ENCODE measurements around the gene SFMBT2.

Gene SFMBT2

DNA sequence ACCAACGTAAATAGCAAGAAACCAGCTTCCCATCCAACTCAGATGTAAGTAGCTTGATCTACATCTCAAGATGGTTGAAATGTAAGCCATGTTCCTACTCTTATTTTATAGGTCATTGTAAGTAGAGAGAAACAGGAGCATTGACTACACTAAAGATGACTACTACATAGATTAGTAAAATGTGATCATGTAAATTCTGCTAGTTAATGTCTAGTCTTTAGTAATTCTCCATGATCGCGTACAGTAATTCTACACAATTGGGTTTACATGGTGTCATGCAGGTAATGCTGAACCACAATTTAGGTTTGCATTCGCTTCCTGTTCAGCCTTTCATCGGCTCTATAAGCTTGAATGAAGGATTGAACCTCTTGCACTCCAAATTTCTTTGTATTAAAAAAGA is 14.9 kb upstream of the SFMBT2 start:
- no peak for DNase-seq (ENCODE audit: low read depth)

DNA sequence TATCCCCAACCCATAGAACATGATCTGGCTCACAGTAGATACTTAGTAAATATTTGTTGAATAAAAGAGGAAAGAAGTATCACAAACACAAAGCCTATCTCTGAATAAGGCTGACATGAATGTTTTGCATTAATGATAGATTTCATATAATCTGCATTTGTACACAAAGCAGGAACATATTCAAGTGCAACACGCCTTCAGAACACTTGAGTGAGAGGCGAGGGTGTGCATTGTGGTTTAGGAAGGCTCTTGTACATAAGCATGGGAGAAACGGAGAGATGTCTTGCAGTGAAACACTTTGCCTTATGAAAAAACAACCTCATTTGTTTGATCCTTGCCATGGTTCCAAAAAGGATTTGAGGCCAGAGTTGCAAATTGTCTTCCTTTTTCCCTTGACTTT is 14.1 kb upstream of the SFMBT2 start:
- no peak for DNase-seq (ENCODE audit: low read depth)

DNA sequence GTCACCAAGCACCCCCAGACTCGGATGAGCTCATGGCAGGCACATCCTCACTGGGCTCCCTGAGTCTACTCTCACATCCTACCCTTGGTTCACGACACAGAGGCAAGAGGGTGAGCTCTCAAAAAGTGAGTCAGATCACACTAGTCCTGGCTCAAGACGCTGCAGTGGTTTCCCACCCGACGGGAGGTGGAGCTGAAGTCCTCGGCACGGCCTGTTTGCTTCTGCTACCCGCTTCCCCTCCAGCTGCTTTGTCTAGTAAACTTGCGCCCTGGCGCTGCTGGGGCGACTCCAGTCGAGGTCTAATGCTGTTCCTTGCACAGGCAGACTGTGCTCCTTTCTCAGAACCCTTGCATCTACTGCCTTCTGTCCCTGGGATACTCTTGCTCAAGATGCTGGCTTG is 13.5 kb upstream of the SFMBT2 start:
- no peak for DNase-seq (ENCODE audit: low read depth)

DNA sequence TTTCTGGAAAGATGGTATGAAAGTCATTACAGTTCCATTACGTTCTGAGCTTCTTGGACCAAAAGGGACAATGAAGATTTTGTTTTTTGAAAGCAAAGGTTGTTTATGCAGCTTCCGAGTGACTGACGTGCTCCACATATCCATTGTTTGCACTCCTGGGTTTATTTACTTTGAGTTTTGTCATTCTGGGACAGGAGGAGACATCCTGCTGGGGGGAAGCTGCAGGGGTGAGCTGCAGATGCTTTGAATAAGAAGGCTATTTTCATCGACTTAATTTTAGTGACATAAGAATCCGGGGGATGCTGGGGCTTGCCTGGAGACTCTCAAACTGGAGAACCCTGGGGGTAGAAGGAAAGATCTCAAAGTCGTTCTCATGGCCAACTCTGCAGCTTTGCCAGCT is 12.7 kb upstream of the SFMBT2 start:
- DNase-seq (ENCODE audit: low read depth): no peak

DNA sequence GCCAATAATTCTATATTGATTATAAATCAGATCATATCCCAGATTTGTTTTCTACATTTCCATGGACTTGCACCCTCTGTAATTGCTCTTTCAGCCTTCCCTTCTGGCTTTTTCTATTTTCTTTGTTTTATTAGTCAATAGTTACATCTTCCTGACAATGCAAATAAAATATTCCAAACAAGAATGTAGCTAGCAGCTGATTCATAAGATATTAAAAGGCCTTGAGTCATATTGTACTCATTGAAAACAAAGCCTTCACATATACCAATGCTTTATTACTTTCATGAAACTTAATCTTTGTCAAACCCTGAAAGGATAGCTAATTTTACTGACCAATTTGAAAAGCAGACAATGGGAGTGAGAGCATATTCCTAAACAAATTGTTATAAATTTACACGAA is 10.7 kb upstream of the SFMBT2 start:
- DNase-seq (ENCODE audit: low read depth): no peak

DNA sequence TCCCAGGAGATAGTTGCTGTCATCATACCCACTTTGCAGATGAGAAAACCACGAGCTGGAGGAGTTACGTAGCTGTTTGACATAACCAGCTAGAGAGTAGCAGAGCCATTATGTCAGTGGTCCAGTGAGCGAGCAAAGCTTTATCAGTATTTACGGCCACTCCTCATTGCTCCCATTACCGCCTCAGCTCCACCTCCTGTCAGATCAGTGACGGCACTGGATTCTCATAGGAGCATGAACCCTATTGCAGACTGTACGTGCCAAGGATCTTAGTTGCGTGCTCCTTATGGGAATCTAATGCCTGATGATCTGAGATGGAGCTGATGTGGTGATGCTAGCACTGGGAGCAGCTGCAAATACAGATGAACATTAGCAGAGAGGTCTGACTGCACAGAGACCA is 9.2 kb upstream of the SFMBT2 start:
- no peak for DNase-seq (ENCODE audit: low read depth)

DNA sequence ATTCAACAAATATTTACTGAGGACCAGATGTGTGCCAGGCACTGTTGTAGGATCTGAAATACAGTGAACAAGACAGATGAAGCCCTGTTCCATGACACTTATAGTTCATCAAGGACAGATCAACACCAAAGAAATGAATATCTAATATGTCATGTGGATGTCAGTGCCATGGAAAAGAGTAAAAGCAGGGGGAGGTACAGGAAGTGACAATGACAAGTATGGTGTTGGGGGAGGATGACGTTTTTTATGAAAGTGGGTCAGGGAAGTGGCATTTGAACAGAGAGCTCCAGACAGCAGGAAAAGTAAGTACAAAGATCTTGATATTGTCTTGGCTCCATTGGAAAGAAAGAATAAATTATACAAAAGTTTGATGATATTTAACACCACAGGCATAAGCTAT is 7.0 kb upstream of the SFMBT2 start:
- DNase-seq (ENCODE audit: low read depth): no peak

DNA sequence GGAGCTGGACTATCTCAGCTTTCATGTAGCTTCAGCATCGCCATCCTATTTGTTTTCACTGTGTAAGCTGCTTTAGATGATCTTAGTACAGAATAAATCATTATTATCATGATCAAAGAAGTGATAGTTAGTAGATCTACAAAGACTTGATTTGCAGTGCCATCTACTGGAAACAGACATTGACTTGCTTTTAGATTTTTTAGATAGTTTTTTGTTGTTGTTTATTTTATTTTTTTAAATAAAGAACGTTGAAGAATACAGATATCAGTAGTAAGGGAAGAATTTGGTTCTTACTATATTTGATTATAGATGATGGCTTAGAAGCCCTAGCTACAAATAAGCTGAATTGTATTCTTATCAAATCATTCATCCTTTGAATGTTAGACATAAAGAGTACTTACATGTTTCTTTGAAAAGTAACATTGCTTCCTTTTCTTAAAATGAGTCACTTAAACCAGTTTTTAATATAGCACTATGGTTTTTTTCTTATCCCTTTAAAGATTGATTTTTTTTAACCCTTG is 6.3 kb upstream of the SFMBT2 start:
- no peak for DNase-seq (ENCODE audit: low read depth)

DNA sequence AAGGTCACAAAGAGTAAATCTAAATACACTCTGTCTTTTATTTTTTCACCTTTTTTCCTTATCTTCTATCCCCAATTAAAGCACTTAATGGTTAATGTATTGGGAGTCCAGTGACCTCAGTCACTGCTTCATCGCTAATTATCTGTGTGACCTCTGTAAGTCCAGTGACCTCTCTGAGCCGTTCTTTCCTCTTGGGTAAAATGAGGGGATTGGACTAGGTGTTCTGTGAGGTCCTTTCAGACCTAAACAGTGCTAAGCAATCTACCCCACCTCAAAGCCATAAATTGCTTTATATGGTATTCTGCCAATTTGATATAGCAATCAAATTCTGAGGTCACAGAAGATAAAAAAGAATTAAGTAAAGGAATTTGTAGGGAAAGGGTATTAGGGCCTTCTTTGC is 3.9 kb upstream of the SFMBT2 start:
- no peak for DNase-seq (ENCODE audit: low read depth)

DNA sequence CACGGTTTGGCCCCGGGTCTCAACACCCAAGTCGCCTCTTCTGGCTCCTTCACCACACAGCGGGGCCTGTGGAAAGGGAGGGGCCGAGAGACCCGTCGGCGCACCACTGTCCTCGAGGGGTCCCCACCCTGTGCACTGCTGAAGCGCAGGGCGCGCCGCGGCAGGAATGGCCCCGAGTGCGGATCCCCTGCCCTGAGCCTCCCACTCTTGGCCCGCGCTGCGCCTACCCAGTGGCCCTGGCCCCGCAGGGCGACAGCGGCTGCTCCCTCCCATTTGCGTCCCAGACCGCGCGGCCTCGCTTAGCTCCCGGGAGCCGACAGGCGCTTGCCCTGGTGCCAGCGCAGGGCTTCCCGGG is 2.1 kb upstream of the SFMBT2 start:
- DNase-seq (ENCODE audit: low read depth): no peak

DNA sequence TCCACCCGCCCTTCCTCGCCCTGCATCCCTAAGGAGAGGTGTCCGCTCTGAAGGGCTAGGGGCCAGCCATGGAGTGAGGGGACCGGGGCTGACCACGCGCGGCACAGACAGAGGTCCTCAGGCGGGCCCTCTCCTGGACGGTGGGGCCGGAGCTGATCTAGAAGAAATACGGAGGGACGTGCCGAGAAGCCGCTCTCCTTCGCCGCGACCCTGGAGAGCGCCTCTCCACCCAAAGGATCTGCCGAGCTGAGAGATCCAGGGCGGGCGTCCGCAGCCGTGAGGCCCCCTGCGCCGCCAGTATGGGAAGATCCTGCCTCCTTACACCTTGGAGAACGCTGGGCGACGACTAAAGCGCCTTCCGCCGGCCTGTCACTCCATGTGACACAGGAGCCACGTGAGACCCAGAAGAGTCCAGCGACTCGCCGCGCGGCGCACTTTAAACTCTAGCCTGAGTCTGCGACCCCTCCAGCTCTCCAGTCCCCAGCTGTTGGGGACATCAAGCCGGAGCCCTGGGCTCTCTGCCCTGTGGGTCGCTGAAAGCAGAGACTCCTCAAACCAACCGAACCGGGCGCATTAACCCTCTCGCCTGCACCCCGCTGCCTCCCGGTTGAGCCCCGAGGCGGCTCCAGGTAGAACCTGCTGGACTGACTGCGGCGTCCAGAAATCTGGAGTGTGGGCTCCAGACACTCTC is 1.5 kb upstream of the SFMBT2 start:
- no peak for DNase-seq (ENCODE audit: low read depth)

DNA sequence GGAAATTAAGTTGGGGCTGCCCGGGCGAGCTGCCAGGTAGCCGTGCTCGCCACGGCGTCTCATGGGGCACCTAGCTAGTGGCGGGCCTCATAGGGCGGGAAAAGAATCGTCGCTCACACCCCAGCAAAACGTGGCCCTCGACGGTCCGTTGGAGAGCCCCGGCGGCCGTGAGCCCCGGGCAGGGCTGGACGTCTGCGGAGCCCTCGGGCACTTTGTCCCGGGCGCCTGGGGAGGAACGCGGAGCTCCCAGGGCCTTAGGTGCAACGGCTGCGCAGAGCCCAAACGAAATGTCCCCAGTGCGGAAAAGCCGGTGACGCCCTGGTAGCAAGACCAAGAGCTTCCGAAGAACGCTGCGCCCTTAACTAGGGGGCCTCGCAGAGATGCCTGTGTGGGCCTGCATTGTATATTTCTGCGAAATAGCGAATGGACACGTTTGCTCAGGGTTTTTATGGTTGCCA is 866 bp upstream of the SFMBT2 start:
- DNase-seq (ENCODE audit: low read depth): no peak

DNA sequence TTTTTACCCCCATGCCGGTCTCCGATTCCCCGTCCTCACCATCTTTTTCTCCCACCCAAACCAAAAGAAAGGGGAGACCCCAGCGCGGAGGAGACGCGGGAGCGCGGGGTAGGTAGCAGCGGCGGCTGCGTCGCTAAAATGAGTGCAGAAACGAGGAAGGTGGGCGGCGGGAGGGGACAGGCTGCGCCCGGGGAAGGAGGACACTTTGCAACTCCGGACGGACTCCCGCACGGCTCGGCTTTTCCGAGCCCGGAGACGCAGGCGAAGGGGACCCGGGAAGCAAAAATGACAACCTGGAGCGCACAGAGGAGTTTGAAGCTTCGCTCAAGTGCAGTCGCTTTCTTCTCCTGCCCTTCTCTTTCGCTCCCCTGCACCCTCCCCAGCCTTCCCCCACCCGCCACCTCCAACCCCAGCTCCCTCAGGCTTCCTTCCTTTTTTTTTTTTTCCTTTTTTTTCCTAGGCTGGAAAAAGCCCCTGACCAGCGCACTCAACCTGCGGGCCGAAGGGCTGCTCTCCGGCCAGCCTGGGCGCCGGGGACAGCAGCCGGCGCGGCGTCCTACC is 453 bp downstream of the SFMBT2 start:
- no peak for DNase-seq (ENCODE audit: low read depth)

DNA sequence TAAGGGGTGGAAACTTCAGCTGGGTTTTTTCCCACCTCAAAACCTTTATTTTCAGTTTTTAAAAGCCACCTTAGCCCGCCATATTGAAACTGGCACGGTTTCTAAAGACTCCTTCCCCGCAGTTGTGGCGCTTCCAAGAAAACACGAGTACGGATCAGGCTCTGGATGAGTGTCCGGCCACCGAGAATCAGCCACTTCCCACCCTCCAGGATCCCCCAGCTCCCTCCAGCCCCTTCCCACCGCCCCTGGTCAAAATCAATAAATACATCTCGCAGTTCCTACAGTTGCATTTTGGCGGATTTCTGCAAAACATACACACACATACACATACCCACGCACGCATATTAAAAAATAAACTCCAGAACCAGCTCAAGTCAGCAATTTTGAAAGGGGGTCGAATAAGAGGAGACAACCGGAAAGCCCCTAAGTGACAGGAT is 1.1 kb downstream of the SFMBT2 start:
- DNase-seq (ENCODE audit: low read depth): no peak

DNA sequence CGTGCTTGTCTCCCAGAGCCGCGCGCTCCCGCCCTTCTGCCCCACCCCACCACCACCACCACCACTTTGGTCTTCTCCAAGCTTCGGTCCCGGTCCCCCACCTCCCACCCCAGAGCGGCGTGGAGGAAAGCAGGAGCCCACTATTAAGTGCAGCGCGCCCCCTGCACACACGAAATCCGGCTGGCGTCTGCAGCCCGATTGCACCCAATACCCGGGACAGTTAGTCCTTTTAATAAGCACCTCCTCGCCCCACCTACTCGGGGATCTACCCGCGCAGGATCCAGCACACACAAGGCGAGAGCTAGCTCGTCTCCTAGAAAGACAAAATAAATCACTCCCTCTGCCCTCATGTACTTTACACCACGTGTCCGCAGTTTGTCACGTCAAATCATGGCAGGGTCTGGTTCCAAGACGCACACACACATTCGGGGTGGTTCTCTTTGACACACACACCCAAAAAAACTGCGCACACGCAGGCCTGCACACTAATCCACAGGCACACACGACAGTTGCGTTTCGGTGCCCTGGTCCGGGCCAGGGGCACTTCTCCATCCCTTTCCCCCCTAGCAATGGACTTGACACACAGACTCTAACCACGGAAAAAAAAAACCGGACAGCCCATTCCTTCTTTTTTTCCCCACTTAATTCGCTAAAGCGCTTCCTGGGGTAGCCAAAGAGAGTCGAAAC is 1.6 kb downstream of the SFMBT2 start:
- no peak for DNase-seq (ENCODE audit: low read depth)

DNA sequence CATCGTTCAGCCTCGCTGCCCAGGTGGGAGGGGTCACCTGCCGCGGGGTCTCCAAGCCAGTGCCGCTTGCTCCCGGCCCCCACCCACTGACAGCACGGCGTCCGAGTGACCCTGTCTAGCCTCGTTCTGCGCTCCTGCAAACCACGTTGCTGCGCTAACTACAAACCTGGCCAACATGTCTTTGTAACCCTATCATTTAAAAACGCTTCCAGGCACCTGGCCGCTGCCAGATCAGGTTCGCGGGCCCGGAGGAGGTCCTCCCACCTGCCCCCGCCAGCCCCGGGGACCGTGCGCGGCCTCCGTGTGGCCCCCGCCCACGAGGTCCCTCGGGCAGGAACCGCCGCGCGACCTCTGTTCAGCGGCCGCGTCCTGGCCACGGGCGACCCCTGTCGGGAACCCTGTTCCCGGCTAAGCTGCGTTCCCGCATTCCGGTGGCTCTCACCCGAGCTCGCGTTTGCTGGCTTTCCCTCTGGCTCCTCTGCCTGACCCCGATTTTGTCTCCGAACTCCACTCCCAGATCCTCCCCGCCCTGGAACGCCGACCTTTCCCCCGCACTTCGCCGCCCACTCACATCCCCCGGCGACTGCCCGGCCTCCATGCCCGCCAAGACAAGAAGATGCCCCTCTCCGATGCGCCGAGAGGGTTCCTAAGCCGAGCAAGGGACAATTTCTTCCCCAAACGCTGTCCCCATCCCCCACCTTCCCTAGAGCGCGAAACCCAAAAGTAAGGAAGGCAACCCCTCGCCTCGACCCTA is 2.4 kb downstream of the SFMBT2 start:
- no peak for DNase-seq (ENCODE audit: low read depth)

DNA sequence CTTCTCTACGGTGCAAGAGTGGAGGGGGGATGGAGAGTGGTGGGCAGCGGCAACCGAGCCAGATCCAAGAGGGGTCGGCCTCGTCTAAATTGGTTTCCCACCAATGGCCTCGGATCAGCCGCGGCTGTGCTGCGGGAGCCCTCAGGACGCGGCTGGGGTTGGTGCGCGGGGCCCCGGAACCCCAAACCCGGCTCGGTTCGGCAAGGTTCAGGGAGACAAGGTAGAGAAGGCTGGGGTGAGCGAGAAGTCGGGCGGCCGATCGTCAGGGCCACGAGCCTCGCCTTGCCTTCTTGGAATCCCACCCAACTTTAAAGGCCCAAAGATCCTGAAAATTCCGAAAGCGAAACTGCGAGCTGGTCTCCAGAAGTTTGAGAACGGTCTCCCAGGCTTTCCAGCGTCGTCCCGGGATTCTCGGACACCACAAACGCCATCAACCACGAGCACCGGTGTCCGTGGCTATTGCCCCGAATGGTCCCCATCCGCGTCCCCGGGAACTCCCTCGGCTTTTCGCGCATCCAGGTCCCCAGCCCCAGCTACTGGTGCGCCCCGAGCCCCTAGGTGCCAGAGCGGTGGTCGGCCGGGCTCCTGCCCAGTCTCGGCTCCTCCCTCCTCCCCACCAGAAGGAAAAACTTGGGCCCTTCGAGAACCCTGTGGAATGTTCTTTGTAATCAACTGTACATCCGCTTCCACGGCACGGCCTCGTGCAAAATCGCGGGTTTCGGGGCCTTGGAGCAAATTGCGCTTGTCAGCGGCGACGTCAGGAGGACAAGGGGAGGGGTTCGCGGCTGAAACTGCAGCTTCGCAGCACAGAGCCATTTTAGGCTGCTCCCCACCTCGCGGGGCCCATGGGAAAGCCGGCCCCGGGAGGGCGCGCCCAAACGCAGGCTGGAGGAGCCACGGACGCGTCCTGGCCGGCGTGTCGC is 3.2 kb downstream of the SFMBT2 start:
- DNase-seq (ENCODE audit: low read depth): no peak

DNA sequence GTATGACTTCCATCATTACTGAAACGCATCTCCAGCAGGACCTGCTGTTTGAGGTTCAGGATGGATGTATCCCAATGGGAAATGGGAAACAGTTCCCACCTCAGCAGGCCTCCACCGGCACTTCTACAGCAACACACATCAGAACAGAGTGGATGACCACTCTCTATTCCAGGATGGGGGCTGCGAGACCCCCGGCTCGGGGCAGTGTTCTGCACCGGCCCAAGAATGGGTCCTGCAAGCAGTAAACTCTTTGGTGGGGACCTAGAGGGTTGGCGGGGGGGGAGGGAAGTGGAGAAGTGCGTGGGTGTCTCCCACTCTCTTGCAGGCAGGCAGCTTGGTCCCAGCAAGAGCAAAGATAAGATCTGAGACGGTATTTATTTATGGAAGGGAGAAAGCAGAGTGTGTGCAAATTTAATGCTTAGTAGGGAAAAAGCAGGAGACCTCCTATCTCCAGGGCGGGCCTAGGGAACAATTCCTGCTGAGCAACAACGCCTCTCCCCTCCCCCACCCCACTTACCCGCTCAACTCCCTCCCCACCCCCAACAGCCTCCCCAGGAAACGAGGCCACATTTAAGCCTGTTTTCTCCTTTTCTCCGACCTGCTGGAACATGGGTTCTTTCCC is 4.0 kb downstream of the SFMBT2 start:
- no peak for DNase-seq (ENCODE audit: low read depth)

DNA sequence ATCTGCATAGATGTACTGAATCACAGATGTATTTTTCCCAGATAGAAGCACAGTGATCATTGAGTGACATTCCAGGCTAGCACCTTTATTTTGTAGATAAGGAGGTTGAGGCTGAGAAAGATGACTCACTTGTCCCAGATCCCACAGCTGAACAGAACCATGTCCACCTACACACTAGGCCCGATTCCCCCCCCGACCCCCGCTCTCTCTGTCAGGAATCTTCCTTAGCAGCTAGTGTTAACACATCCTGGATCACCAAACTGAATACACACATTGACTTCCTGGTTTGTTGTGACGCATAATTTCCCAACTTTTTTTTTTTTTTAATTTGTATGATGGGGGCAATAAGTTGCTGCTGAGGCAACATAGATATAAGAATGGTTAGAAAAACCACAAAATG is 5.2 kb downstream of the SFMBT2 start:
- DNase-seq (ENCODE audit: low read depth): no peak

DNA sequence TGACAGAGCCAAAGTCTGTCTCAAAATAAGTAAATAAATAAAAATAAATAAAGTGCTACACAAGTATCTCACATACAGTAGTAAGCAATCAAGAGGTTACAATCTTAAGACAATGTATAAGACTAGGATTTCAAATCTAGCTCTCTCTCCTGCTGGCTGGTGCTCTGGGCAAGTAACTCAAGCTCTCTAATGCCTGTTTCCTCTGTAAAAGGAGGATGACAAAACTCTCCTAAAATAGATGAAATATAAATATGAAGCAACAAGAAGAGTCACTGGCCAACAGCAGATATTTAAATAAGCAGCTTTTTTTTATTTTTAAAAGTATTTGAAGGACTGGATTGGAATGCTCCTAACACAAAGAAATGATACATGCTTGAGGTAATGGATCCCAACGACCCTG is 7.2 kb downstream of the SFMBT2 start:
- no peak for DNase-seq (ENCODE audit: low read depth)

DNA sequence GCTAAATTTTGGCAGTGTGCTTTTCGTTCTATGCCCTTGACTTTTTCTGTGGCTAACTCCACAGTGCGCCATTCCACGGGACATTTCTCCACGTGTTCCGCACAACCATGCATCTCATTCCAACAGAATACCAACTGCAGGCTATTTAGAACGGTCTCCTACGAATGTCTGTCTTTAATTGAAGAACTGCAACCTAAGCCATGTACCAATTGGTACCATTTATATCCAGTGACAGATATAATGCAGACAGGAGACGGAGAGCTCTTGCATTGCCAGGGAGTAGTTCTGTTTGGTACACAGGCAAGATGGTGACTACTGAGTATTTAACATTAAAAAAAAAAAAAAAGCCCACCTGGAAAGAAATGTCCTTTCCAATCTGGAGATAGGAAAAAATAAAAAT is 9.1 kb downstream of the SFMBT2 start:
- DNase-seq (ENCODE audit: low read depth): no peak
